HepG2 (cell line): ENCODE results near the gene EXOC7. TPM values are rescaled to one million over a fixed set of nuclear protein-coding genes. Genes with fewer than 3 reads are reported as not detected.

Experiments
- ATF7 ChIP-seq, 2 experiments: fragments of 450-650 bp in 1 of 2; sonication (generic) in 1 of 2; formaldehyde crosslinking in 1 of 2; IDR thresholded peaks; 2 replicates each; pipeline versions ENCODE4 v1.4.0 to v1.6.1; 2016 to 2020; ENCODE audit warnings: antibody characterized with exemption in 1 of 2, mild to moderate bottlenecking in 1 of 2, missing genetic modification reagents in 1 of 2
- ETV5 ChIP-seq: IDR thresholded peaks from 2 replicates; pipeline ENCODE4 v1.6.1; 2018; ENCODE audit warnings: missing biosample characterization, missing genetic modification reagents, inconsistent platforms, borderline replicate concordance
- HNRNPK ChIP-seq: fragments of 200-400 bp; formaldehyde crosslinking; IDR thresholded peaks from 2 replicates; pipeline ENCODE4 v1.6.1; 2018; ENCODE audit warnings: low read length, low read depth, moderate library complexity, mild to moderate bottlenecking; ENCODE audit not compliant: poor library complexity, severe bottlenecking
- KDM3A ChIP-seq: IDR thresholded peaks from 2 replicates; pipeline ENCODE4 v1.6.1; 2018; ENCODE audit warnings: low read depth, missing compliant biosample characterization
- MEIS2 ChIP-seq: sonication (generic); formaldehyde crosslinking; IDR thresholded peaks from 2 replicates; pipeline ENCODE4 v1.9.0; 2021; ENCODE audit warnings: mild to moderate bottlenecking, missing genetic modification reagents
- NBN ChIP-seq: fragments of 450-650 bp; conservative IDR thresholded peaks from 2 replicates; pipeline ENCODE4 v1.6.1; 2017
- NFKBIZ ChIP-seq: IDR thresholded peaks from 2 replicates; pipeline ENCODE4 v1.6.1; 2018; ENCODE audit warnings: missing genetic modification reagents, missing compliant biosample characterization
- NR2F1 ChIP-seq, 2 experiments: fragments of 450-650 bp in 1 of 2; formaldehyde crosslinking in 1 of 2; IDR thresholded peaks; 2 replicates each; pipeline versions ENCODE4 v1.5.0 to v1.6.1; 2016 to 2020; ENCODE audit warnings: mild to moderate bottlenecking in 1 of 2, missing compliant biosample characterization in 1 of 2, missing genetic modification reagents in 1 of 2, moderate library complexity in 1 of 2
- RFXAP ChIP-seq: sonication (generic); formaldehyde crosslinking; IDR thresholded peaks from 2 replicates; pipeline ENCODE4 v1.4.0; 2020; ENCODE audit warnings: missing genetic modification reagents, borderline replicate concordance
- SOX13 ChIP-seq, 3 experiments: fragments of 450-650 bp in 1 of 3; sonication (generic) in 1 of 3; formaldehyde crosslinking in 1 of 3; IDR thresholded peaks in 2 of 3; conservative IDR thresholded peaks in 1 of 3; 2 replicates each; pipeline versions ENCODE4 v1.5.0 to v1.6.1; 2016 to 2020; ENCODE audit warnings: antibody characterized with exemption in 1 of 3, mild to moderate bottlenecking in 1 of 3, missing compliant biosample characterization in 1 of 3, missing genetic modification reagents in 1 of 3, moderate library complexity in 1 of 3
- SUZ12 ChIP-seq: fragments of 150-350 bp; IDR thresholded peaks from 2 replicates; pipeline ENCODE4 v1.6.1; 2014; ENCODE audit warnings: low read depth, low read length
- TBX3 ChIP-seq: fragments of 450-650 bp; IDR thresholded peaks from 2 replicates; pipeline ENCODE4 v1.6.1; 2017; ENCODE audit warnings: antibody characterized with exemption, mild to moderate bottlenecking, inconsistent platforms, borderline replicate concordance
- TP53 ChIP-seq: sonication (generic); formaldehyde crosslinking; conservative IDR thresholded peaks from 2 replicates; pipeline ENCODE4 v1.4.0; 2020; ENCODE audit warnings: missing genetic modification reagents
- ZNF326 ChIP-seq: sonication (generic); formaldehyde crosslinking; IDR thresholded peaks from 2 replicates; pipeline ENCODE4 v1.4.0; 2020; ENCODE audit warnings: missing genetic modification reagents, borderline replicate concordance
- ZNF547 ChIP-seq: sonication (generic); formaldehyde crosslinking; IDR thresholded peaks from 2 replicates; pipeline ENCODE4 v1.5.1; 2020; ENCODE audit warnings: mild to moderate bottlenecking, missing genetic modification reagents
- ZNF883 ChIP-seq: sonication (generic); formaldehyde crosslinking; IDR thresholded peaks from 2 replicates; pipeline ENCODE4 v1.5.1; 2020; ENCODE audit warnings: mild to moderate bottlenecking, missing genetic modification reagents; ENCODE audit errors: not compliant biosample characterization
- polyA plus RNA-seq, 8 experiments: library from polyadenylated mRNA; depleted of rRNA in 3 of 8; stranded (reverse) in 7 of 8; unstranded in 1 of 8; fragments of >200 nt; fragmentation: Illumina TruSeq in 4 of 8; extraction: Trizol in 4 of 8; gene quantifications; 2 replicates each; pipeline versions ENCODE4 v1.2.1 to v1.2.3, GENCODE V29; 2011 to 2016; ENCODE audit warnings: low read depth in 4 of 8, missing spikeins in 1 of 8, mixed read lengths in 1 of 8; ENCODE audit not compliant: insufficient read depth in 1 of 8
- total RNA-seq, 5 experiments: library from RNA; depleted of rRNA; stranded (reverse); fragments of >200 nt; fragmentation: Illumina TruSeq; extraction: Trizol; gene quantifications; 2 replicates each; pipeline ENCODE4 v1.2.3, GENCODE V29; 2016; ENCODE audit warnings: low read depth in 1 of 5
- TF ChIP-seq, protein P1 (sequence below): sonication (generic); formaldehyde crosslinking; IDR thresholded peaks from 2 replicates; pipeline ENCODE4 v1.4.0; 2020; ENCODE audit warnings: missing genetic modification reagents, borderline replicate concordance
- TF ChIP-seq, protein P2 (sequence below): IDR thresholded peaks from 2 replicates; pipeline ENCODE4 v1.6.1; 2016; ENCODE audit warnings: missing compliant biosample characterization, missing genetic modification reagents, borderline replicate concordance
- TF ChIP-seq, protein P3 (sequence below): IDR thresholded peaks from 2 replicates; pipeline ENCODE4 v1.6.1; 2016
- TF ChIP-seq, protein P4 (sequence below): sonication (generic); formaldehyde crosslinking; IDR thresholded peaks from 2 replicates; pipeline ENCODE4 v1.8.1; 2023; ENCODE audit warnings: mild to moderate bottlenecking, inconsistent platforms, moderate library complexity, missing genetic modification reagents, borderline replicate concordance
- TF ChIP-seq, protein P5 (sequence below): sonication (generic); formaldehyde crosslinking; IDR thresholded peaks from 2 replicates; pipeline ENCODE4 v1.8.0; 2022; ENCODE audit warnings: mild to moderate bottlenecking, missing genetic modification reagents

EXOC7 gene
- total and polyA plus RNA-seq, 2 of the 13 experiments (the other 11 are each of a cell fraction or from before 2014, with no cell fraction given), result 86.9 to 116 TPM

DNA sequence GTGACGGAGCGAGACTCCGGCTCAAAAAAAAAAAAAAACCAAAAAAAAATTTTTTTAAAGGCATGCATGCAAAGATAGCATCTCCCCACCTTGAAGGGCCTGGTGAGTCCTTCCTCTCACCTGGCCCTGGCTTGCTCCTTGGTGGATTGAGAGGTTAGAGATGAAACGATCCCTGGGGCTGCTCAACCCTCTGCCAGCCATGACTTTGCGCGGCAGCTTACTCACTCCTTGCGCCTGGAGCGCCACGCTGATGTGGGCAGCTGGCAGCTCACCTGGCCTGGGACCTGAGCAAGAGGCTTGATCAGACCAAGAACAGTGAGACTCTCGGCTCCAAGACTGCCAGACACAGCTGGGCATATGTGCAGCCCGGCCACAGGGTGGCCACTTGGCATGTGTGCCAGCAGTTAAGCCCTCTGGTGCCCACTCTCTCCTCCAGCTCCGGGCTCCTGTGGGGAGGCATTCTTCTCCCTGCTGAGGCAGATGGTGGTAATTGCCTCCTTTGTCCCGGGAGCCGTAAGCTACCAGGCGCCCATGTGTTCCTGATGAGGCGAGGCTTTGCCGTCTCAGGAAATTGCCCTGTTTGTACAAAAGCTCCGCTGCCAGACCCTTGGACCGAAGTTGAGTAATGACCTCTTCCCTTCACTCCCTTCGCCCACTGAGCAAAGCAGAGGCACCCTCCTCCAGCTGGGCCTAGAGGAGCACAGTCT, 71.4 kb downstream of the EXOC7 start (continued):
- TF ChIP-seq KDM3A (CRISPR knock-in tag), result peak; percentile 54; the same call in 1 of the 2 replicates
- TF ChIP-seq, protein P1, sequence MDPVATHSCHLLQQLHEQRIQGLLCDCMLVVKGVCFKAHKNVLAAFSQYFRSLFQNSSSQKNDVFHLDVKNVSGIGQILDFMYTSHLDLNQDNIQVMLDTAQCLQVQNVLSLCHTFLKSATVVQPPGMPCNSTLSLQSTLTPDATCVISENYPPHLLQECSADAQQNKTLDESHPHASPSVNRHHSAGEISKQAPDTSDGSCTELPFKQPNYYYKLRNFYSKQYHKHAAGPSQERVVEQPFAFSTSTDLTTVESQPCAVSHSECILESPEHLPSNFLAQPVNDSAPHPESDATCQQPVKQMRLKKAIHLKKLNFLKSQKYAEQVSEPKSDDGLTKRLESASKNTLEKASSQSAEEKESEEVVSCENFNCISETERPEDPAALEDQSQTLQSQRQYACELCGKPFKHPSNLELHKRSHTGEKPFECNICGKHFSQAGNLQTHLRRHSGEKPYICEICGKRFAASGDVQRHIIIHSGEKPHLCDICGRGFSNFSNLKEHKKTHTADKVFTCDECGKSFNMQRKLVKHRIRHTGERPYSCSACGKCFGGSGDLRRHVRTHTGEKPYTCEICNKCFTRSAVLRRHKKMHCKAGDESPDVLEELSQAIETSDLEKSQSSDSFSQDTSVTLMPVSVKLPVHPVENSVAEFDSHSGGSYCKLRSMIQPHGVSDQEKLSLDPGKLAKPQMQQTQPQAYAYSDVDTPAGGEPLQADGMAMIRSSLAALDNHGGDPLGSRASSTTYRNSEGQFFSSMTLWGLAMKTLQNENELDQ (CRISPR knock-in tag), result no peak
- peak; percentile 45; the same call in 1 of the 2 replicates for TF ChIP-seq ZNF547 (CRISPR knock-in tag)
- no peak; the same call in 1 of the 2 replicates for TF ChIP-seq MEIS2
- TF ChIP-seq TBX3, result no peak
- peak; percentile 75; the same call in 1 of the 2 replicates for TF ChIP-seq ETV5 (CRISPR knock-in tag)
- TF ChIP-seq, protein P2, sequence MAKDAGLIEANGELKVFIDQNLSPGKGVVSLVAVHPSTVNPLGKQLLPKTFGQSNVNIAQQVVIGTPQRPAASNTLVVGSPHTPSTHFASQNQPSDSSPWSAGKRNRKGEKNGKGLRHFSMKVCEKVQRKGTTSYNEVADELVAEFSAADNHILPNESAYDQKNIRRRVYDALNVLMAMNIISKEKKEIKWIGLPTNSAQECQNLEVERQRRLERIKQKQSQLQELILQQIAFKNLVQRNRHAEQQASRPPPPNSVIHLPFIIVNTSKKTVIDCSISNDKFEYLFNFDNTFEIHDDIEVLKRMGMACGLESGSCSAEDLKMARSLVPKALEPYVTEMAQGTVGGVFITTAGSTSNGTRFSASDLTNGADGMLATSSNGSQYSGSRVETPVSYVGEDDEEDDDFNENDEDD (CRISPR knock-in tag), result peak; percentile 69; the same call in 1 of the 2 replicates
- 0 out of 4 replicates have a peak, but pooled peaks of 1 of the 2 experiments have one; percentile 9 for TF ChIP-seq NR2F1 (CRISPR knock-in tag; IDR thresholded peaks at IDR 0.05)
- no peak for TF ChIP-seq HNRNPK
- TF ChIP-seq, protein P3, sequence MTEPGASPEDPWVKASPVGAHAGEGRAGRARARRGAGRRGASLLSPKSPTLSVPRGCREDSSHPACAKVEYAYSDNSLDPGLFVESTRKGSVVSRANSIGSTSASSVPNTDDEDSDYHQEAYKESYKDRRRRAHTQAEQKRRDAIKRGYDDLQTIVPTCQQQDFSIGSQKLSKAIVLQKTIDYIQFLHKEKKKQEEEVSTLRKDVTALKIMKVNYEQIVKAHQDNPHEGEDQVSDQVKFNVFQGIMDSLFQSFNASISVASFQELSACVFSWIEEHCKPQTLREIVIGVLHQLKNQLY (CRISPR knock-in tag), result no peak; the same call in 1 of the 2 replicates
- TF ChIP-seq, protein P4, sequence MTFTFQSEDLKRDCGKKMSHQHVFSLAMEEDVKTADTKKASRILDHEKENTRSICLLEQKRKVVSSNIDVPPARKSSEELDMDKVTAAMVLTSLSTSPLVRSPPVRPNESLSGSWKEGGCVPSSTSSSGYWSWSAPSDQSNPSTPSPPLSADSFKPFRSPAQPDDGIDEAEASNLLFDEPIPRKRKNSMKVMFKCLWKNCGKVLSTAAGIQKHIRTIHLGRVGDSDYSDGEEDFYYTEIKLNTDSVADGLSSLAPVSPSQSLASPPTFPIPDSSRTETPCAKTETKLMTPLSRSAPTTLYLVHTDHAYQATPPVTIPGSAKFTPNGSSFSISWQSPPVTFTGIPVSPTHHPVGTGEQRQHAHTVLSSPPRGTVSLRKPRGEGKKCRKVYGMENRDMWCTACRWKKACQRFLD (CRISPR knock-in tag), result no peak
- no peak for TF ChIP-seq ZNF326 (CRISPR knock-in tag)
- no peak; the same call in 1 of the 2 replicates for TF ChIP-seq RFXAP
- no peak for TF ChIP-seq NBN
- TF ChIP-seq, protein P5, sequence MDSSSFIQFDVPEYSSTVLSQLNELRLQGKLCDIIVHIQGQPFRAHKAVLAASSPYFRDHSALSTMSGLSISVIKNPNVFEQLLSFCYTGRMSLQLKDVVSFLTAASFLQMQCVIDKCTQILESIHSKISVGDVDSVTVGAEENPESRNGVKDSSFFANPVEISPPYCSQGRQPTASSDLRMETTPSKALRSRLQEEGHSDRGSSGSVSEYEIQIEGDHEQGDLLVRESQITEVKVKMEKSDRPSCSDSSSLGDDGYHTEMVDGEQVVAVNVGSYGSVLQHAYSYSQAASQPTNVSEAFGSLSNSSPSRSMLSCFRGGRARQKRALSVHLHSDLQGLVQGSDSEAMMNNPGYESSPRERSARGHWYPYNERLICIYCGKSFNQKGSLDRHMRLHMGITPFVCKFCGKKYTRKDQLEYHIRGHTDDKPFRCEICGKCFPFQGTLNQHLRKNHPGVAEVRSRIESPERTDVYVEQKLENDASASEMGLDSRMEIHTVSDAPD, result no peak
- no peak for TF ChIP-seq SUZ12
- TF ChIP-seq ZNF883, result no peak
- TF ChIP-seq ATF7 (IDR thresholded peaks at IDR 0.05), result no peak
- TF ChIP-seq ATF7 (CRISPR knock-in tag; IDR thresholded peaks at IDR 0.05), result no peak
- no peak for TF ChIP-seq SOX13 (IDR thresholded peaks at IDR 0.05)
- TF ChIP-seq SOX13 (CRISPR knock-in tag; conservative IDR thresholded peaks at IDR 0.05 in 1 of 2, IDR thresholded peaks at IDR 0.05 in 1 of 2), result no peak
- TF ChIP-seq NFKBIZ (CRISPR knock-in tag), result no peak
- TF ChIP-seq TP53, result no peak
